GM19025 (cell line): ENCODE measurements around the gene KCND2.
"Not testable (repeated sequence)": the region's sequence is repeated elsewhere in the genome, so short reads cannot be mapped to it uniquely, and the experiment has no call there.

Experiments used
- ATAC-seq: cut with Tn5 transposase; IDR thresholded peaks from one replicate; pipeline ENCODE4 v1.9.1; 2021; ENCODE audit warnings: mild to moderate bottlenecking, low read depth, moderate library complexity; ENCODE audit not compliant: unreplicated experiment

Gene KCND2

DNA sequence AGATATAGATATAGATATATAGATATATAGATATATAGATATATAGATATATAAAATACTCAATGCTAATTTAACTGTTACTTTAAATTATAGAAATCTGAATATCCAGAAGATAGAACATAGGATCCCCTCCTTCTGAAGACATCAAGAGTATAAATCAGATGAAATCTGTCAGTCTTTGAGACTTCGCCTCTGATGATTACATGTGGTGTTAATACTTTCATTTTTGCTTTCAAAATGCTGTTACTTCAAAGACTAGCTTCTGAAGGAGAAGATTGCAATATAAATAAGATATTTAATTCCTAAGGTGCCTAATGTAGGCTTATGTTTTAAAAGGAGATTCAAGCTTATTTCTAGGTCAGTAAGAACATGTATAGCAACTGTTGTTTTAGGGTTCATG, 404.6 kb downstream of the KCND2 start:
- no peak for ATAC-seq

DNA sequence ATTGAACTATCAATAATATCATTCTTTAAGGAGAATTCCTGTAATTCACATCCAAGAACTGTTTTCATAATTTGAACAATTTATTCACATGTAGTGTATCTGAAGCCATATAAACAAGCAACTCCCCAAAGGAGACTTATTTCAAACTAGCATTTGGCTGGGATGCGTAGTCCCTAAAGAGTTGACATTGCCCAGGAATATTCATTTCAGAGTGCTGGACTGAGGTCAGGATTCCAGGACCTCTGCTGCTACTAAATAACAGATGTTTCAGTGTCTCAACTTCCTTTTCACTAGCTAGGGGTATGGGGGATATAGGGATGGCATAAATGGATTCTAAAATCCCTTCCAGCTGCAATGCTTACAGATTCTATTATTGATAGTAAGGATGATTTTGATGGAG, 408.0 kb downstream of the KCND2 start:
- ATAC-seq = no peak

GRCh38 chr7:120684463-120684862, 411.5 kb downstream of the KCND2 start:
- no peak for ATAC-seq

DNA sequence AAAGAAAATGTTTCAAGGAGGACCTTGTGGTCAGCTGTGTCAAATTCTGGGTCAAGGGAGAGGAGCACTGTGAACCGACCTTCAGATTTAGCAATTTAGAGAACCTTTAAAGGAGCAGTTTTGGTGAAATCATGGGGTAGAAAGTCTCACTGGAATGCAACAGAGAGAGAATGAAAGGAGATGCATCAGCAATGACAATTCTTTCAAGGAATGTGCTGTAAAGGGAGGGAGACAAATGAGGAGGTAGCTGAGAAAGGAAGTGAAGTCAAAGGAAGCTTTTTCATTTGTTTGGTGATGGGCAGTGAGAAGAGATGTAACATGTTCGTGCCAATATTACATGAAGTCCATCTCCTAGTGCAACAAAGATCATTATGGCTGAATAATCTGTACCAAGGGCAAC, 418.9 kb downstream of the KCND2 start:
- ATAC-seq = no peak

GRCh38 chr7:120695848-120696247, 422.9 kb downstream of the KCND2 start:
- ATAC-seq = no peak

GRCh38 chr7:120700796-120701195, 427.8 kb downstream of the KCND2 start:
- ATAC-seq = no peak

DNA sequence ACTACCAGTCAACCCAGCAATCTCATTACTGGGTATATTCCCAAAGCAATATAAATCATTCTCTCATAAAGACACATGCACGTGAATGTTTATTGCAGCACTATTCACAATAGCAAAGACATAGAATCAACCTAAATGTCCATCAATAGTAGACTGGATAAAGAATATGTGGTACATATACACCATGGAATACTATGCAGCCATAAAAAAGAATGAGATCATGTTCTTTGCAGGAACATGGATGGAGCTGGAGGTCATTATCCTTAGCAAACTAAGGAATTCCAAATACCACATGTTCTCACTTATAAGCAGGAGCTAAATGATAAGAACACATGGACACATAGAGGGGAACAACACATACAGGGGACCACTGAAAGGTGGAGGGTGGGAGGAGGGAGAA, 429.4 kb downstream of the KCND2 start:
- ATAC-seq = not testable (repeated sequence)

DNA sequence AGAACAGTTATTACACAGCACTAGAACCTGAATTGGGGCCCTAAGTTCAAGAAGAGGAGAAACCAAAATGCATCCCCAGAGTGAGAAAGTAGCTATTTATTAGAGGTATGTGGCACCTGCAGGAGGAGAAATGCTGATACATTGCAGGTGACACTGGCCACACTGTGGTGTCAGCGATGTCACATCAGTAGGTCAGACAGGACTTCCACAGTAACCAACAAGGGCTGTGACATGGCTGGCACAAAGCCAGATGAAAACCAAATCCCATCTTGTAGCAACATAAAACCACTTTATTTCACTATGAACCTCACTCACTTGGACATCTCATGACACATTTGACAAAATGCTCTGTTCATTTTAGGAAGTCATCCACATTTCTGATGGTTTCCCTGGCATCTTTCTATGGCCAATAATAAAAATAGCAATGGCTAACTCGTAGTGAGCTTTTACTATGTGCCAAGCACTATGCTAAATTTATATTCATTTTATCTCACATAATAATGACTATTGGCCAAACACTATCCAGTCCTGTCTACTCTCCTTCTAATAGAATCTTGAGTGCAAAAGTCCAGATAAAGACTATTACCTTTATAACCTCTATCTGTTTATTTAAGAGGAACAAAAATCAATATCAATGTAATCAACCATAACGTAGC, 430.7 kb downstream of the KCND2 start:
- no peak for ATAC-seq

DNA sequence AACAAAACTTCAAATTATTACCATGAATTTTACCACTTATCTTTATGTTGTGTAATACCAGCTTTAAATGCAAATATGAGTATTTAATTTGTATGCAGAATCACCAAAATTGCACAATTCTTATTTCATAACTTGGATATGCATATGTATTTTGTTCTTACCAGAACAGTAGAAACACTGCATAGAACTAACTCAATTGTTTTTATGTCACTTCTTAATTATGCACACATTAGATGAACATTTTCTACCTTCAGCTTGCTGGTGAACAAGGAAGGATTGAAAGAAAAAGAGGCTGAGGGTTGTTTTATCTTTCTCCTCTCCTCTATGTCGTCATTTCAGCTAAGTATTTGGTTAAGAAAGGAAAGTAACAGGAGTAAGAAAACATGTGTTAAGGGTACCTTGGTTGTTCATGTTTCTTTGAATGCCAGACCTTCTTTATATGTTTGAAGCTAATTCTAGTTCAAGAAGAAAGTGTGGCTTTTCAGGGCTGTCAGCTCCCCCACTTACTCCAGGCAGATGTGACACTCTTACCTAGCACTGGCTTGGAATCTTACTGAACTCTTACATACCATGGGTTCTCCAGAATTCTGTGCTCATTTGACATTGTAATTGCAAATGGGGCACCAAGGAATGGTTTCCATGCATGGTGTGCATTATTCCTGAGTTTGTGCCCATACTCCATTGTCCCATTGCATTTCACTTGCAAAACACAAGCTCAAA, 436.4 kb downstream of the KCND2 start:
- no peak for ATAC-seq

- no peak for ATAC-seq
Measured at GRCh38 chr7:120709972-120710320, 437.0 kb downstream of the KCND2 start.

DNA sequence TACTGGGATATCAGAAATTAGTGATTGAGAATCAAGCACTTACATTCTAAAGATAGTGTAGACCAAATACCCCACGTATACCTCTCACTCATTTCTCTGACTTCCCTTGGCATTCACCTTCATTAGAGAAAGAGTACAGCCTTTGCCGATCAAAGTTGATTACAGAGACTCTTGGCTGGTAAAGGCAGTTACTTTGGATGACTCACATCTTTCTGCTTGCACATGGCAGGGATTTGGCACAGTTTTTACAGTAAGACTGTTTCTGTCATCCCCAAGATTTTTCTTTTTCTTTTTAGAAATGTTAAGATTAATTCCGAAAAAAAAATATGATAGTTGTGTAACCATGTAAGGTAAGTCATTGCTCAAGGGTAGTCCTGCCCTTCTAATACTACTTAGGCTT, 442.0 kb downstream of the KCND2 start:
- ATAC-seq = no peak

- no peak for ATAC-seq
Measured at GRCh38 chr7:120716307-120716706, 443.3 kb downstream of the KCND2 start.

DNA sequence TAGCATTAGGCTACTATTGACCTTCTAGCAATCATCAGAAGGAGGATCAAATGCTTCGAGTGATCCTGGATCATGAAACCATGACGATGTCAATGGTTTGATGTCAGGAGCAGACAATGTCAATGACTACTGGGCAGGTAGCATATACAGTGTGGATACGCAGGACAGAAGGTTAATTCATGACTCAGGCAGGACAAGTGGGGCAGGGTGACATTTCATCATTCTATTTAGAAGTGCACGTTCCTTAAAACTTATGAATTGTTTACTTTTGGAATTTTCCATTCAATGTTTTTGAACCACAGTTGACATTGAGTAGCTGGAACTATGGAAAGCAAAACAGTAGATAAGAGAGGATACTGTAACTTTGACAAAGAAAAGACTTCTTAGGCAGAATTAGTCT, 444.2 kb downstream of the KCND2 start:
- ATAC-seq = no peak

- no peak for ATAC-seq
Measured at GRCh38 chr7:120718361-120718760, 445.4 kb downstream of the KCND2 start.

DNA sequence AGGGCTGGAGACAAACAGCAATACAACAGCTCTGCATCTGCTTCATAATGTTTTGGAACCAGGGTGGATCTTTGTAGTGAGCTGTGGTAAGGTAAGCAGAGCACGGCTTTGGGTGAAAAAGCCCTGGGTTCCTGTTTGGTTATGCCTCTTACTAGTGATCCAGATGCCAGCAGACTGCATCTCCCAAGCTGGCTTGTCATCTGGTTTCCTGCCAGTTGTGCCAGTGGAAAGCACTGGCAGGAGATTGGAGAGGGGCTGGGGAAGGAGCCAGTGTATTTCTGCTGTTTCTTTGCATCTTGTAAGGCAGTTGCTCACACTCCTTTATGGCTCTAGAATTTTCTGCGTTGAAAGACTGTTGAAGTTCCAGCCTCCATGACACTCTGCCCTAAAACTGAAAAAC, 447.3 kb downstream of the KCND2 start:
- no peak for ATAC-seq

DNA sequence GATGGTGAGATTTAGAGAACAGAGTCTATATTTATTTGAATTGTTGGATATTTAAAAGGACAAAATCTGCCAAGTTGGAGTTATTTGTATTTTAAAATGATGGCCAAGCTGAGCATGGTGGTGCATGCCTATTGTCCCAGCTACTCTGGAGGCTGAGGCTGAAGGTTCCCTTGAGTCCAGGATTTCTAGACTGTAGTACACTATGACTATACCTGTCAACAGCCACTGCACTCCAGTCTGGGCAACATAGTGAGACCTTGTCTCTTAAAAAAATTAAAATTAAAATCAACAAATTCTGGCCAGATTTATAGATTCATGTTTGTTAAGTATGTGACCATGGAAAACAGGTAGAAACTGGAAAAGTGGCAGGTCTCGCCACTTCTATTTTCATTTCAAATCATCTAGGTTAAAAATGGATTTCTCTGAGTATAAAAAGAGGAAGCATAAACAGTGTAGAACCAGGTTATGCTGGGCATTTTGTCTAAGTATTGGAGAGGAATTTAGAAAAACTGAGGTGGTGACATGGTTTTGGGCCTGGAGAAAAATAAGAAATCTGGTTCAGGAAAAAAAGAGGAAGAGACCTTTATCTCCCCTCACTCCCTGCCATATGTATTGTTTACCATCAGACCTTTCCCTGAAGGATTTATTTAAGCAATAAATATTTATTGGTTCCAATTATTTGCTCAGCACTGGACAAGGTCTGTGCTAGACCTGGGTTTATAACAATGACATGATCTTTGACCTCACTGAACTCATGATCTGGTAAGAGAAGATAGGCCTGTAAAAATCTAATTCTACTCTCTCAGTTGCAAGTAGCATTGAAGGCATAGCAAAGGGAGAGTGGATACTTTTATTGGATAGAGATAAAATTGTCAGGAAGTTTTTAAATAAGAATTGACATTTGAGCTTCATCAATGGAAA, 450.8 kb downstream of the KCND2 start:
- ATAC-seq = no peak

GRCh38 chr7:120724448-120724847, 451.5 kb downstream of the KCND2 start:
- ATAC-seq = no peak

DNA sequence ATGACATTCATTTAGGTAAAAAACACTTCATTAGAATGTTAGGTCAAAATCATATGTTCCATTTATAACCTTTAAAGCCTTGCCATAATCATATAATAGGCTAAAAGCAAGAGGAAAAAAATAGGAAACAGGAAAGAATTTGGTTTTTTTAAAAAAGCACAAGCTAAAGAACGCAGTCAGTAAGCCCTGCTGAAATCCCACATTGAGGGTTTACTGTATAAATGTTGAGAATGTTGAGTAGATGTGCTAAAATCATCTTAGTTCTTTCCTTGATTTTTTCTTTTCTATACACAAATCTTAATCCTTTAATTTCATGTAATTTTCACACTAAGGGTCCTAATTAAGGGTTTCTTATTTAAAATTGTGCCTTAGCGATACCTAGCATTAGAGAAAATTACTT, 452.0 kb downstream of the KCND2 start:
- ATAC-seq = no peak

GRCh38 chr7:120725376-120726039, 452.5 kb downstream of the KCND2 start:
- ATAC-seq = no peak

DNA sequence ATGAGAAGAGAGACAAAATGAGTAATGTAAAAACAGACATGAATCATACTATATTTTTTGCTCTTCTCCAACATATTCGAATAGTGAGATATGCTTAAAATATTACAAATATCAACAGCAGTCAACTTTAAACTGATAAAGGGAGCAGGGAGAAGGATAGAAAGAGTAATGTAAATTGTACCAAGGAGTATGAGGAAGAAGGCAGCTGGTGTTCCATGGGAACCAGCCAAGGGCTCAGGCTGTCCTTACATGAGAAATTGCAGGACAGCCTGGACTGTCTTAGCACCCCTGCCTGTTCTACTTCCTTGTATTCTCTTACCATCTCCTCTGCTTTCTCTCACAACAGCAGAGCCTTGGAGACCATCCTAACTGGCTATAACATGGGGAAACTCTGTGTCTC, 456.3 kb downstream of the KCND2 start:
- no peak for ATAC-seq

DNA sequence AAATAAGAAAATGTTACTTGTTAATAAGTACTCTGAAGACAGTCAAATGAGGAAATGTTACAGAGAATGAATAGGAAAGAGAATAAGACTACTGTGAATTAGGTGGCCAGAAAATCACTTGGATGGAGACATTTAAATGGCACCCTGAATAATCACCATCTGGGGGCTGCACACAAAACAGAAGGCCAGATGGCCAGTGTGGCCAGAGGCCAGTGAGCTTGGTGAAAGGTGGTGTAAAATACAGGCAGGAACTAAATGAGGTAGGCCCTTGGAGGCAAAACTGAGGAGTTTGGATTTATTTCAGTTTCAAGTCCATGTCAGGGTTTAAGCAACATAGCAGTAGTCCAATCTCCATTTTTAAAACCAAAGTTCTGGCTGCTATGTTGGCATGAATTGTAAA, 458.3 kb downstream of the KCND2 start:
- ATAC-seq = no peak
